H9 (cell line): ENCODE results near the gene RNPEPL1. TPM values are rescaled to one million over a fixed set of nuclear protein-coding genes. Genes with fewer than 3 reads are reported as not detected.

Source experiments
- DNase-seq: peaks from one replicate; pipeline ENCODE4 v3.0.0-alpha.2; 2017
- H2AFZ ChIP-seq: one replicate; pipeline ENCODE4 v1.6.1; 2013; ENCODE audit warnings: mild to moderate bottlenecking, low read length, control low read depth, moderate library complexity
- H2AK5ac ChIP-seq: 2 replicates; pipeline ENCODE4 v1.6.1; 2013; ENCODE audit warnings: low read length, control low read depth, mixed read lengths; ENCODE audit not compliant: insufficient read length
- H2BK120ac ChIP-seq: one replicate; pipeline ENCODE4 v1.6.1; 2013; ENCODE audit warnings: low read depth, mild to moderate bottlenecking, low read length, control low read depth, inconsistent platforms; ENCODE audit not compliant: poor library complexity, severe bottlenecking
- H2BK12ac ChIP-seq: 2 replicates; pipeline ENCODE4 v1.6.1; 2013; ENCODE audit warnings: low read length, control low read depth, mixed read lengths, low read depth; ENCODE audit not compliant: insufficient read length
- H2BK15ac ChIP-seq: 2 replicates; pipeline ENCODE4 v1.6.1; 2013; ENCODE audit warnings: low read depth, low read length, control low read depth
- H2BK20ac ChIP-seq: one replicate; pipeline ENCODE4 v1.6.1; 2013; ENCODE audit warnings: low read depth, mild to moderate bottlenecking, low read length, control low read depth, inconsistent platforms; ENCODE audit not compliant: poor library complexity, severe bottlenecking
- H2BK5ac ChIP-seq: 2 replicates; pipeline ENCODE4 v1.6.1; 2013; ENCODE audit warnings: low read length, control low read depth, mixed read lengths; ENCODE audit not compliant: insufficient read length
- H3K14ac ChIP-seq: 2 replicates; pipeline ENCODE4 v1.6.1; 2013; ENCODE audit warnings: low read length, control low read depth; ENCODE audit not compliant: insufficient read depth
- H3K18ac ChIP-seq: 2 replicates; pipeline ENCODE4 v1.6.1; 2013; ENCODE audit warnings: low read depth, mild to moderate bottlenecking, mixed read lengths, low read length, control low read depth; ENCODE audit not compliant: insufficient read length
- H3K23ac ChIP-seq: 2 replicates; pipeline ENCODE4 v1.6.1; 2013; ENCODE audit warnings: low read length, control low read depth, mixed read lengths, low read depth; ENCODE audit not compliant: insufficient read length
- H3K23me2 ChIP-seq: 2 replicates; pipeline ENCODE4 v1.6.1; 2013; ENCODE audit warnings: low read depth, mild to moderate bottlenecking, mixed read lengths, low read length, control low read depth; ENCODE audit not compliant: insufficient read length, poor library complexity, severe bottlenecking
- H3K27ac ChIP-seq: 2 replicates; pipeline ENCODE4 v1.5.1; 2013; ENCODE audit warnings: low read length, control low read depth, mixed read lengths, low read depth; ENCODE audit not compliant: insufficient read length
- H3K27me3 ChIP-seq: 2 replicates; pipeline ENCODE4 v1.6.1; 2013; ENCODE audit warnings: low read length, control low read depth, inconsistent platforms; ENCODE audit not compliant: insufficient read depth
- H3K4ac ChIP-seq: 2 replicates; pipeline ENCODE4 v1.6.1; 2013; ENCODE audit warnings: low read depth, mild to moderate bottlenecking, control low read depth, inconsistent platforms, low read length, moderate library complexity
- H3K4me1 ChIP-seq: 2 replicates; pipeline ENCODE4 v1.6.1; 2013; ENCODE audit warnings: low read length, control low read depth, inconsistent platforms; ENCODE audit not compliant: insufficient read depth
- H3K4me2 ChIP-seq: 2 replicates; pipeline ENCODE4 v1.6.1; 2013; ENCODE audit warnings: low read length, control low read depth, mixed read lengths; ENCODE audit not compliant: insufficient read length, insufficient read depth
- H3K56ac ChIP-seq: 2 replicates; pipeline ENCODE4 v1.6.1; 2013; ENCODE audit warnings: low read depth, mild to moderate bottlenecking, mixed read lengths, low read length, control low read depth; ENCODE audit not compliant: insufficient read length
- H3K79me1 ChIP-seq: 2 replicates; pipeline ENCODE4 v1.6.1; 2013; ENCODE audit warnings: low read depth, mild to moderate bottlenecking, moderate library complexity, low read length, control low read depth, inconsistent platforms; ENCODE audit not compliant: insufficient read depth, poor library complexity, severe bottlenecking
- H3K79me2 ChIP-seq: 2 replicates; pipeline ENCODE4 v1.6.1; 2013; ENCODE audit warnings: low read length, control low read depth, inconsistent platforms; ENCODE audit not compliant: insufficient read depth
- H3K9ac ChIP-seq: 2 replicates; pipeline ENCODE4 v1.6.1; 2013; ENCODE audit warnings: low read length, control low read depth, mixed read lengths; ENCODE audit not compliant: insufficient read length; ENCODE audit errors: extremely low read depth
- H3K9me3 ChIP-seq: one replicate; pipeline ENCODE4 v1.6.1; 2013; ENCODE audit warnings: low read depth, low read length, inconsistent platforms; ENCODE audit not compliant: control insufficient read depth
- H3T11ph ChIP-seq: one replicate; pipeline ENCODE4 v1.6.1; 2013; ENCODE audit warnings: mild to moderate bottlenecking, low read length, control low read depth, inconsistent platforms
- H4K20me1 ChIP-seq: one replicate; pipeline ENCODE4 v1.6.1; 2013; ENCODE audit not compliant: control insufficient read depth, insufficient read length, insufficient read depth
- H4K5ac ChIP-seq: 2 replicates; pipeline ENCODE4 v1.6.1; 2013; ENCODE audit warnings: low read depth, mild to moderate bottlenecking, mixed read lengths, low read length, control low read depth; ENCODE audit not compliant: insufficient read length
- H4K8ac ChIP-seq: replicated peaks from 2 replicates; pipeline ENCODE4 v1.6.1; 2013; ENCODE audit warnings: low read length, control low read depth, mixed read lengths, low read depth; ENCODE audit not compliant: insufficient read length
- H4K91ac ChIP-seq: 2 replicates; pipeline ENCODE4 v1.6.1; 2013; ENCODE audit warnings: low read depth, mild to moderate bottlenecking, moderate library complexity, mixed read lengths, low read length, control low read depth; ENCODE audit not compliant: insufficient read length
- H3K27ac Mint-ChIP-seq, 3 experiments: 2 replicates in 2 of 3; 3 replicates in 1 of 3; pipeline ENCODE4 v1.8.0; 2020 to 2021; ENCODE audit warnings: mixed read lengths in 3 of 3, mild to moderate bottlenecking in 1 of 3, moderate library complexity in 1 of 3
- H3K27me3 Mint-ChIP-seq: 2 replicates; pipeline ENCODE4 v1.8.0; 2021; ENCODE audit warnings: low read depth, mild to moderate bottlenecking, moderate library complexity, mixed read lengths
- H3K36me3 Mint-ChIP-seq, 3 experiments: 2 replicates in 2 of 3; 3 replicates in 1 of 3; pipeline ENCODE4 v1.8.0; 2020 to 2021; ENCODE audit warnings: low read depth in 3 of 3, mixed read lengths in 3 of 3; ENCODE audit not compliant: insufficient read depth in 1 of 3
- H3K4me1 Mint-ChIP-seq, 2 experiments: 2 replicates each; pipeline ENCODE4 v1.8.0; 2020; ENCODE audit warnings: mixed read lengths in 2 of 2
- H3K4me3 Mint-ChIP-seq, 2 experiments: 2 replicates in 1 of 2; 3 replicates in 1 of 2; pipeline ENCODE4 v1.8.0; 2020 to 2021; ENCODE audit warnings: mild to moderate bottlenecking in 2 of 2, mixed read lengths in 2 of 2, moderate library complexity in 1 of 2
- H3K9me3 Mint-ChIP-seq, 2 experiments: 2 replicates in 1 of 2; 3 replicates in 1 of 2; pipeline ENCODE4 v1.8.0; 2020; ENCODE audit warnings: mild to moderate bottlenecking in 2 of 2, mixed read lengths in 2 of 2, moderate library complexity in 1 of 2
- WGBS: extraction: QIAGEN DNeasy Blood & Tissue Kit; methylation state at CpG from one replicate; pipeline ENCODE4 v1.1.7; 2013; ENCODE audit warnings: missing lambda C conversion rate, low lambda C conversion rate, mixed read lengths; ENCODE audit not compliant: insufficient read length; ENCODE audit errors: extremely low coverage; 5-methylcytosine and 5-hydroxymethylcytosine counted together
- total RNA-seq: library from RNA; stranded (reverse); gene quantifications from 2 replicates; pipeline ENCODE4 v1.2.1, GENCODE V29; 2021
- TF ChIP-seq, protein P1 (sequence below): fragments of 200-600 bp; sonication (generic); conservative IDR thresholded peaks from 3 replicates; pipeline ENCODE4 v1.8.0; 2021; ENCODE audit warnings: antibody characterized with exemption, mild to moderate bottlenecking

RNPEPL1 gene
- total RNA-seq, 1 experiment from 2014 or later, result 22.5 TPM

DNA sequence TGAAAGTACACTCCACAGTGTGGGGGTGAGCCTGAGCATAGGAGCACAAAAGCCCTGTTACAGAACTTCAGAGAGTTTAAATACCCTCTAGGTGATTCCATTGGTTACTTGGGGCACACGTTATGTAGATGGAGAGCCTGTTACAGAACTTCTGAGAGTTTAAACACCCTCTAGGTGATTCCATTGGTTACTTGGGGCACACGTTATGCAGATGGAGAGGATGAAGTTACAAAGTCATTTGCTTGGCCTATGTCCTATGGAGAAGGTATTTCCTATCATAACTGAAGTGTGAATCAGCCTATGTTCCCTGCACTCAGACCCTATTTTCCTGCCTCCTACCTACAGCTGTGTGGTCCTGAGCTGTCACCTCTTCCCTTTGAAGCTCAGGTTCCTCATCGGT, 14.5 kb downstream of the RNPEPL1 start:
- no peak overlapping the region for H3K4me2 ChIP-seq
- no peak overlapping the region for H3K23ac ChIP-seq
- H3K23me2 ChIP-seq, result peaks cover 14% of the 10 kb centered on the region
- no peak overlapping the region for H2BK5ac ChIP-seq
- no peak overlapping the region for H4K5ac ChIP-seq
- H3K9ac ChIP-seq, result no peak overlapping the region
- H3K4me1 ChIP-seq, result peaks cover 10% of the 10 kb centered on the region
- H4K91ac ChIP-seq, result no peak overlapping the region
- no peak overlapping the region for H3K56ac ChIP-seq
- H3K14ac ChIP-seq, result no peak overlapping the region
- TF ChIP-seq, protein P1, sequence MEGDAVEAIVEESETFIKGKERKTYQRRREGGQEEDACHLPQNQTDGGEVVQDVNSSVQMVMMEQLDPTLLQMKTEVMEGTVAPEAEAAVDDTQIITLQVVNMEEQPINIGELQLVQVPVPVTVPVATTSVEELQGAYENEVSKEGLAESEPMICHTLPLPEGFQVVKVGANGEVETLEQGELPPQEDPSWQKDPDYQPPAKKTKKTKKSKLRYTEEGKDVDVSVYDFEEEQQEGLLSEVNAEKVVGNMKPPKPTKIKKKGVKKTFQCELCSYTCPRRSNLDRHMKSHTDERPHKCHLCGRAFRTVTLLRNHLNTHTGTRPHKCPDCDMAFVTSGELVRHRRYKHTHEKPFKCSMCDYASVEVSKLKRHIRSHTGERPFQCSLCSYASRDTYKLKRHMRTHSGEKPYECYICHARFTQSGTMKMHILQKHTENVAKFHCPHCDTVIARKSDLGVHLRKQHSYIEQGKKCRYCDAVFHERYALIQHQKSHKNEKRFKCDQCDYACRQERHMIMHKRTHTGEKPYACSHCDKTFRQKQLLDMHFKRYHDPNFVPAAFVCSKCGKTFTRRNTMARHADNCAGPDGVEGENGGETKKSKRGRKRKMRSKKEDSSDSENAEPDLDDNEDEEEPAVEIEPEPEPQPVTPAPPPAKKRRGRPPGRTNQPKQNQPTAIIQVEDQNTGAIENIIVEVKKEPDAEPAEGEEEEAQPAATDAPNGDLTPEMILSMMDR, result no peak
- no CpG with 5 or more reads among the region's 3 CpGs for WGBS
- H2BK15ac ChIP-seq, result no peak overlapping the region
- no peak overlapping the region for H2AK5ac ChIP-seq
- no peaks in the 10 kb centered on the region for H3K9me3 ChIP-seq
- Mint-ChIP-seq H3K4me1 (peaks cover 27 to 29% of the 10 kb centered on the region in 2 experiments), H3K27me3 (no peaks in the 10 kb centered on the region; the same call in 1 of the 2 replicates), H3K36me3 (peaks cover 0 to 2% (median 1%) of the 10 kb centered on the region in 3 experiments; a peak in 5 of 7 replicates), H3K4me3 (no peak overlapping the region), H3K9me3 (peaks cover 0 to 2% of the 10 kb centered on the region in 2 experiments; a peak in 1 of 5 replicates), H3K27ac (no peak overlapping the region)
- no peak overlapping the region for H3T11ph ChIP-seq
- H2BK20ac ChIP-seq, result no peak overlapping the region
- H3K27ac ChIP-seq, result no peak overlapping the region
- no peak overlapping the region for H4K8ac ChIP-seq
- no peaks in the 10 kb centered on the region for H4K20me1 ChIP-seq
- DNase-seq, result no peak
- H2BK12ac ChIP-seq, result no peak overlapping the region
- H2AFZ ChIP-seq, result no peak overlapping the region
- H3K79me2 ChIP-seq, result peaks cover 7% of the 10 kb centered on the region
- H3K18ac ChIP-seq, result no peak overlapping the region
- H3K79me1 ChIP-seq, result no peaks in the 10 kb centered on the region
- H2BK120ac ChIP-seq, result no peak overlapping the region
- H3K27me3 ChIP-seq, result no peaks in the 10 kb centered on the region
- H3K4ac ChIP-seq, result no peak overlapping the region
